Panc1 (cell line): ENCODE data around the gene LRIT3. TPM values are rescaled to one million over a fixed set of nuclear protein-coding genes. Genes with fewer than 3 reads are reported as not detected.

Experiments
- ATAC-seq: fragments of 200-7000 bp; cut with Tn5 transposase; 2 replicates; pipeline ENCODE4 v1.9.1; 2020; ENCODE audit warnings: mild to moderate bottlenecking, moderate library complexity
- BruUV-seq: library from RNA; stranded (reverse); fragments of 400-500 nt; replicated peaks from 2 replicates; lab custom pipeline; 2021; lab: Mats Ljungman, UMichigan
- CTCF ChIA-PET: fragments of 300-600 bp; sonication (Branson Sonifier 250); formaldehyde crosslinking; loops from one replicate; lab custom pipeline; 2022; ENCODE audit warnings: antibody characterized with exemption; lab: Charles Lee
- POLR2A ChIA-PET: fragments of 300-600 bp; sonication (Branson Sonifier 250); formaldehyde crosslinking; loops from one replicate; lab custom pipeline; 2022; ENCODE audit warnings: antibody characterized with exemption; lab: Charles Lee
- DNase-seq: peaks from one replicate; pipeline ENCODE4 v3.0.0-alpha.2; 2010; ENCODE audit warnings: low read depth, low spot score
- H3K27ac ChIP-seq: 2 replicates; pipeline ENCODE4 v1.5.1; 2011; ENCODE audit warnings: mild to moderate bottlenecking, low read length, inconsistent platforms
- H3K27me3 ChIP-seq: fragments of 200-500 bp; sonication (Bioruptor generic); 2 replicates; pipeline ENCODE4 v1.6.0; 2014; ENCODE audit warnings: low read length, inconsistent platforms; ENCODE audit not compliant: control insufficient read depth, insufficient read depth
- H3K36me3 ChIP-seq: fragments of 200-500 bp; sonication (Bioruptor generic); 2 replicates; pipeline ENCODE4 v1.5.1; 2014; ENCODE audit warnings: inconsistent platforms, mild to moderate bottlenecking, low read length, moderate library complexity; ENCODE audit not compliant: control insufficient read depth, insufficient read depth
- H3K4me1 ChIP-seq: 2 replicates; pipeline ENCODE4 v1.5.1; 2011; ENCODE audit warnings: inconsistent platforms, mild to moderate bottlenecking, low read length, moderate library complexity; ENCODE audit not compliant: control insufficient read depth, insufficient read depth
- H3K4me3 ChIP-seq, 2 experiments: 2 replicates each; pipeline ENCODE4 v1.5.1; 2011 to 2012; ENCODE audit warnings: low read depth in 2 of 2, low read length in 2 of 2, mild to moderate bottlenecking in 2 of 2, inconsistent platforms in 1 of 2, moderate library complexity in 1 of 2
- H3K9me3 ChIP-seq: fragments of 200-500 bp; sonication (Bioruptor generic); 2 replicates; pipeline ENCODE4 v1.5.1; 2014; ENCODE audit warnings: low read depth, mild to moderate bottlenecking, inconsistent platforms, low read length, moderate library complexity; ENCODE audit not compliant: control insufficient read depth, insufficient read depth
- POLR2AphosphoS5 ChIP-seq: IDR thresholded peaks from 2 replicates; pipeline ENCODE4 v1.6.1; 2012; ENCODE audit warnings: mild to moderate bottlenecking, low read depth, low read length, moderate library complexity
- SIN3A ChIP-seq: IDR thresholded peaks from 2 replicates; pipeline ENCODE4 v1.6.1; 2012; ENCODE audit warnings: low read depth, mild to moderate bottlenecking, low read length, moderate library complexity, borderline replicate concordance; ENCODE audit not compliant: insufficient read depth
- TCF7L2 ChIP-seq: IDR thresholded peaks from 2 replicates; pipeline ENCODE4 v1.6.1; 2011; ENCODE audit warnings: mild to moderate bottlenecking, low read depth, low read length, inconsistent platforms
- in situ Hi-C: cut with HindIII; loops from 2 replicates; pipeline ENCODE4 v1.10.0; 2016; ENCODE audit warnings: low sequenced_read_pairs, low pct_unique_long_range_greater_than_20kb
- intact Hi-C: fragments of 100-400 bp; cut with micrococcal nuclease; formaldehyde crosslinking; loops from one replicate; pipeline ENCODE4 v1.10.0; 2022; ENCODE audit not compliant: unreplicated experiment
- total RNA-seq: library from RNA; stranded (reverse); gene quantifications from one replicate; pipeline ENCODE4 v1.2.1, GENCODE V29; 2021; ENCODE audit not compliant: unreplicated experiment
- TF ChIP-seq, protein P1 (sequence below), 2 experiments: IDR thresholded peaks; 2 replicates each; pipeline ENCODE4 v1.6.1; 2011 to 2012; ENCODE audit warnings: low read depth in 2 of 2, control low read depth in 1 of 2, low read length in 1 of 2, mild to moderate bottlenecking in 1 of 2, moderate library complexity in 1 of 2; ENCODE audit not compliant: insufficient read depth in 1 of 2
- TF ChIP-seq, protein P2 (sequence below): fragments of 450-650 bp; IDR thresholded peaks from 2 replicates; pipeline ENCODE4 v1.5.1; 2017; ENCODE audit warnings: mild to moderate bottlenecking

The LRIT3 gene
- total RNA-seq, 1 experiment from 2014 or later = 0.05 TPM

DNA sequence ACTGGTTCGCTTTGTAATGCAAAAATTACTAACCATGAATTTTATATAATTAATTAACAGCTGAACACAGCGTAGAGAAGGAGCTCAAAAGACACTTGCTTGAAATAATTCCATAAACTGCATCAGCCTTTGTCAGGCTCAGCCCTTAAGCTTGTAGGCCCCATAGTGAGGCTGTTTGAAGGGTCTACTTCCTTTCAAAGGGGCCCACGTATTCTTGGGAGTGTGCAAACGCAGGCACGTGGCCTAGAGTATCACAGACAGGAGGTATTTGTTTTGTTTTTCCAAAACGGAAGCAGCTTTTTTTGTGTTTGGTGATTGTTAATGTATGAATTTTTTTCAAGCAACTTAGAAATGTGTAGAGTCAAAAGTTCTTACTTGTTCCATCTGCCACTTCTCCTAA lies 39.2 kb downstream of the LRIT3 start:
- ATAC-seq = no peak
- POLR2A ChIA-PET = no interaction called here
- TF ChIP-seq, protein P1, sequence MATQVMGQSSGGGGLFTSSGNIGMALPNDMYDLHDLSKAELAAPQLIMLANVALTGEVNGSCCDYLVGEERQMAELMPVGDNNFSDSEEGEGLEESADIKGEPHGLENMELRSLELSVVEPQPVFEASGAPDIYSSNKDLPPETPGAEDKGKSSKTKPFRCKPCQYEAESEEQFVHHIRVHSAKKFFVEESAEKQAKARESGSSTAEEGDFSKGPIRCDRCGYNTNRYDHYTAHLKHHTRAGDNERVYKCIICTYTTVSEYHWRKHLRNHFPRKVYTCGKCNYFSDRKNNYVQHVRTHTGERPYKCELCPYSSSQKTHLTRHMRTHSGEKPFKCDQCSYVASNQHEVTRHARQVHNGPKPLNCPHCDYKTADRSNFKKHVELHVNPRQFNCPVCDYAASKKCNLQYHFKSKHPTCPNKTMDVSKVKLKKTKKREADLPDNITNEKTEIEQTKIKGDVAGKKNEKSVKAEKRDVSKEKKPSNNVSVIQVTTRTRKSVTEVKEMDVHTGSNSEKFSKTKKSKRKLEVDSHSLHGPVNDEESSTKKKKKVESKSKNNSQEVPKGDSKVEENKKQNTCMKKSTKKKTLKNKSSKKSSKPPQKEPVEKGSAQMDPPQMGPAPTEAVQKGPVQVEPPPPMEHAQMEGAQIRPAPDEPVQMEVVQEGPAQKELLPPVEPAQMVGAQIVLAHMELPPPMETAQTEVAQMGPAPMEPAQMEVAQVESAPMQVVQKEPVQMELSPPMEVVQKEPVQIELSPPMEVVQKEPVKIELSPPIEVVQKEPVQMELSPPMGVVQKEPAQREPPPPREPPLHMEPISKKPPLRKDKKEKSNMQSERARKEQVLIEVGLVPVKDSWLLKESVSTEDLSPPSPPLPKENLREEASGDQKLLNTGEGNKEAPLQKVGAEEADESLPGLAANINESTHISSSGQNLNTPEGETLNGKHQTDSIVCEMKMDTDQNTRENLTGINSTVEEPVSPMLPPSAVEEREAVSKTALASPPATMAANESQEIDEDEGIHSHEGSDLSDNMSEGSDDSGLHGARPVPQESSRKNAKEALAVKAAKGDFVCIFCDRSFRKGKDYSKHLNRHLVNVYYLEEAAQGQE (IDR thresholded peaks at IDR 0.05; ENCODE audit: insufficient read depth in 1 of 2, low read depth in 2 of 2, low read length in 1 of 2) = no peak
- TF ChIP-seq TCF7L2 (no peak), SIN3A (no peak), POLR2AphosphoS5 (no peak)
- TF ChIP-seq, protein P2, sequence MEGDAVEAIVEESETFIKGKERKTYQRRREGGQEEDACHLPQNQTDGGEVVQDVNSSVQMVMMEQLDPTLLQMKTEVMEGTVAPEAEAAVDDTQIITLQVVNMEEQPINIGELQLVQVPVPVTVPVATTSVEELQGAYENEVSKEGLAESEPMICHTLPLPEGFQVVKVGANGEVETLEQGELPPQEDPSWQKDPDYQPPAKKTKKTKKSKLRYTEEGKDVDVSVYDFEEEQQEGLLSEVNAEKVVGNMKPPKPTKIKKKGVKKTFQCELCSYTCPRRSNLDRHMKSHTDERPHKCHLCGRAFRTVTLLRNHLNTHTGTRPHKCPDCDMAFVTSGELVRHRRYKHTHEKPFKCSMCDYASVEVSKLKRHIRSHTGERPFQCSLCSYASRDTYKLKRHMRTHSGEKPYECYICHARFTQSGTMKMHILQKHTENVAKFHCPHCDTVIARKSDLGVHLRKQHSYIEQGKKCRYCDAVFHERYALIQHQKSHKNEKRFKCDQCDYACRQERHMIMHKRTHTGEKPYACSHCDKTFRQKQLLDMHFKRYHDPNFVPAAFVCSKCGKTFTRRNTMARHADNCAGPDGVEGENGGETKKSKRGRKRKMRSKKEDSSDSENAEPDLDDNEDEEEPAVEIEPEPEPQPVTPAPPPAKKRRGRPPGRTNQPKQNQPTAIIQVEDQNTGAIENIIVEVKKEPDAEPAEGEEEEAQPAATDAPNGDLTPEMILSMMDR = no peak
- intact Hi-C loops (no loop called here), in situ Hi-C loops (no loop called here)
- no TSS peak for BruUV-seq
- no peak for DNase-seq
- Histone ChIP-seq H3K36me3 (no peaks in the 10 kb centered on the region), H3K4me1 (no peaks in the 10 kb centered on the region), H3K27me3 (no peaks in the 10 kb centered on the region), H3K9me3 (no peaks in the 10 kb centered on the region), H3K27ac (no peak overlapping the region), H3K4me3 (no peak overlapping the region)
- CTCF ChIA-PET = no interaction called here

DNA sequence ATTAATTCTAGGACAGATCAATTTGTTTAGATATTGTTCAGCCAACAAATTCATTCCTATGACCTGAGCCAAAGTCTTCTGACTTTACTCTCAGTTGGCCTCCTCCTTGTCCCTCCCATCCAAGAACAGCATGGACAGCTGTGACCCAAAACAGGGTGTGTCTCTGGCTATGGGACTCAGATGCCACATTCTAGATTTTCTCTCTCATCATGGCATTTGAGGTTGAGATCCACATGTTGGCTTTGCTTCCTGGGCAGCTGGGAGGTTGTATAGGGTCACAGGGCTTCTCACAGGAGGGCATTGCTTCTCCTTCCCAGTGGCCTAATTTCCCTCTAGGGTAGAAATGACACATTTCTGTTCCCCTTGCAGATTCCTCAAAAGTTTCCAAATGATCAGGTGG lies 42.2 kb downstream of the LRIT3 start:
- intact Hi-C loops = no loop called here
- H3K36me3 ChIP-seq = no peaks in the 10 kb centered on the region
- H3K27ac ChIP-seq = no peak overlapping the region
- H3K4me3 ChIP-seq = no peak overlapping the region
- H3K4me1 ChIP-seq = no peaks in the 10 kb centered on the region
- no peak for DNase-seq
- TF ChIP-seq, protein P2 = no peak
- TF ChIP-seq SIN3A (no peak), POLR2AphosphoS5 (no peak), TCF7L2 (no peak)
- TF ChIP-seq, protein P1 (IDR thresholded peaks at IDR 0.05; ENCODE audit: insufficient read depth in 1 of 2, low read depth in 2 of 2, low read length in 1 of 2) = no peak
- no peak for ATAC-seq
- H3K27me3 ChIP-seq = no peaks in the 10 kb centered on the region
- no peaks in the 10 kb centered on the region for H3K9me3 ChIP-seq
- BruUV-seq = no TSS peak
- in situ Hi-C loops = no loop called here
- CTCF ChIA-PET = no interaction called here
- POLR2A ChIA-PET = no interaction called here
